SK-N-SH treated with all-trans-retinoic acid at 6 μM for 48 hours (cell line): ENCODE data around the gene CFAP251.

Source experiments
- ARNTL ChIP-seq: fragments of 450-650 bp; formaldehyde crosslinking; IDR thresholded peaks from 2 replicates; pipeline ENCODE4 v1.5.0; 2020; ENCODE audit warnings: low read depth, mild to moderate bottlenecking, moderate library complexity, borderline replicate concordance
- BACH2 ChIP-seq: fragments of 250-450 bp; sonication (Bioruptor Pico); IDR thresholded peaks from 2 replicates; pipeline ENCODE4 v1.9.0; 2021; ENCODE audit warnings: mild to moderate bottlenecking, borderline replicate concordance
- CSDC2 ChIP-seq: fragments of 250-450 bp; sonication (Bioruptor Pico); IDR thresholded peaks from 2 replicates; pipeline ENCODE4 v1.5.0; 2020; ENCODE audit warnings: mild to moderate bottlenecking, moderate library complexity
- ISL1 ChIP-seq: fragments of 250-450 bp; sonication (Bioruptor Pico); IDR thresholded peaks from 2 replicates; pipeline ENCODE4 v2.1.2; 2022; ENCODE audit warnings: mild to moderate bottlenecking, moderate library complexity
- OSR1 ChIP-seq: fragments of 250-450 bp; sonication (Bioruptor Pico); IDR thresholded peaks from 2 replicates; pipeline ENCODE4 v1.8.0; 2022; ENCODE audit warnings: moderate library complexity, mild to moderate bottlenecking, inconsistent platforms
- RARB ChIP-seq: fragments of 250-450 bp; sonication (Bioruptor Pico); IDR thresholded peaks from 2 replicates; pipeline ENCODE4 v1.8.0; 2021; ENCODE audit warnings: mild to moderate bottlenecking, moderate library complexity
- SNAI2 ChIP-seq: fragments of 250-450 bp; sonication (Bioruptor Pico); IDR thresholded peaks from 2 replicates; pipeline ENCODE4 v1.5.0; 2020; ENCODE audit warnings: mild to moderate bottlenecking, moderate library complexity
- TCF4 ChIP-seq: fragments of 250-450 bp; sonication (Bioruptor Pico); IDR thresholded peaks from 2 replicates; pipeline ENCODE4 v1.8.0; 2021; ENCODE audit warnings: mild to moderate bottlenecking, moderate library complexity, borderline replicate concordance
- ZFP3 ChIP-seq: fragments of 250-450 bp; sonication (Bioruptor Pico); IDR thresholded peaks from 2 replicates; pipeline ENCODE4 v1.5.0; 2020; ENCODE audit warnings: mild to moderate bottlenecking, moderate library complexity
- ZFP30 ChIP-seq: fragments of 450-650 bp; formaldehyde crosslinking; IDR thresholded peaks from 2 replicates; pipeline ENCODE4 v1.5.0; 2022; ENCODE audit warnings: mild to moderate bottlenecking, moderate library complexity
- ZNF70 ChIP-seq: fragments of 450-650 bp; formaldehyde crosslinking; IDR thresholded peaks from 2 replicates; pipeline ENCODE4 v1.5.0; 2020; ENCODE audit warnings: mild to moderate bottlenecking, moderate library complexity
- TF ChIP-seq, protein P1 (sequence below): fragments of 250-450 bp; sonication (Bioruptor Pico); IDR thresholded peaks from 2 replicates; pipeline ENCODE4 v1.5.1; 2020; ENCODE audit warnings: low read depth, mild to moderate bottlenecking, moderate library complexity
- TF ChIP-seq, protein P2 (sequence below): fragments of 250-450 bp; sonication (Bioruptor Pico); IDR thresholded peaks from 2 replicates; pipeline ENCODE4 v1.8.0; 2021; ENCODE audit warnings: low read depth, mild to moderate bottlenecking, moderate library complexity, borderline replicate concordance
- TF ChIP-seq, protein P3 (sequence below): fragments of 250-450 bp; sonication (Bioruptor Pico); IDR thresholded peaks from 2 replicates; pipeline ENCODE4 v1.8.0; 2020; ENCODE audit warnings: mild to moderate bottlenecking, moderate library complexity, borderline replicate concordance

DNA sequence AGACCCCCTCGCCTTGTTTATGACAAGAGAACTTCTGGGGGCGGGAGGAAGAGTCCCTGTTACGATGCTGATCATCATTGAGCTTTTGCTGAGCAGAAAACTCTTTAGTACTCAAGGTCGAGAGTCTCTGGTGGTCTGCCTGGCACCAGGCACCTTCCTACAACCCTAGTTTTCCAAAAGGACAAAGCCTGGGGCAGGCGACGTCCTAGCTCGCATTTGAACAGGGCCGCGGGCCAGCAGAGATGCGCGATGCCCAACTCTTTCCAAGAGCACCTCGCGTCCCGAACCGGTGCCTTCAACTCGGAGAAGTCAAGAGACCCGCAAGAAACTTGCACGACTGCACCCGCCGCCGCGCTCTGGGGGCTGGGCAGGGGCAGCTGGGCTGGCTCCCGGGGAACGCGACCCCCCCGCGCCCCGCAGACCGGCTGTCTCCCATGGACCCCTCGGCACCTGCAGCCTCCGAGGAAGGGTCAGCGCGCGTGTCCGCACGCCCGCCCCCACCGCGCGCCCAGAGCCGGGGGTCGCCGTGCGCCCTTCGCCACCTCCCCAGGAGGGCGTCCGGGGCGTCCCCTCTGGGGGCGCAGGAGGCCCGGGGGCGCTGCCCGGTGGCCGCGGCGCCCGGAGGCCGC lies 102.9 kb downstream of the CFAP251 start:
- TF ChIP-seq RARB (CRISPR knock-in tag) (no peak), ZFP30 (CRISPR knock-in tag) (no peak), ZNF70 (CRISPR knock-in tag) (no peak), ISL1 (CRISPR knock-in tag) (no peak), ARNTL (CRISPR knock-in tag) (no peak), CSDC2 (CRISPR knock-in tag) (no peak), TCF4 (CRISPR knock-in tag) (no peak), ZFP3 (CRISPR knock-in tag) (no peak), BACH2 (CRISPR knock-in tag) (no peak), SNAI2 (CRISPR knock-in tag) (no peak), OSR1 (CRISPR knock-in tag) (no peak)
- TF ChIP-seq, protein P1, sequence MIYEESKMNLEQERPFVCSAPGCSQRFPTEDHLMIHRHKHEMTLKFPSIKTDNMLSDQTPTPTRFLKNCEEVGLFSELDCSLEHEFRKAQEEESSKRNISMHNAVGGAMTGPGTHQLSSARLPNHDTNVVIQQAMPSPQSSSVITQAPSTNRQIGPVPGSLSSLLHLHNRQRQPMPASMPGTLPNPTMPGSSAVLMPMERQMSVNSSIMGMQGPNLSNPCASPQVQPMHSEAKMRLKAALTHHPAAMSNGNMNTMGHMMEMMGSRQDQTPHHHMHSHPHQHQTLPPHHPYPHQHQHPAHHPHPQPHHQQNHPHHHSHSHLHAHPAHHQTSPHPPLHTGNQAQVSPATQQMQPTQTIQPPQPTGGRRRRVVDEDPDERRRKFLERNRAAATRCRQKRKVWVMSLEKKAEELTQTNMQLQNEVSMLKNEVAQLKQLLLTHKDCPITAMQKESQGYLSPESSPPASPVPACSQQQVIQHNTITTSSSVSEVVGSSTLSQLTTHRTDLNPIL (CRISPR knock-in tag) = no peak
- TF ChIP-seq, protein P2, sequence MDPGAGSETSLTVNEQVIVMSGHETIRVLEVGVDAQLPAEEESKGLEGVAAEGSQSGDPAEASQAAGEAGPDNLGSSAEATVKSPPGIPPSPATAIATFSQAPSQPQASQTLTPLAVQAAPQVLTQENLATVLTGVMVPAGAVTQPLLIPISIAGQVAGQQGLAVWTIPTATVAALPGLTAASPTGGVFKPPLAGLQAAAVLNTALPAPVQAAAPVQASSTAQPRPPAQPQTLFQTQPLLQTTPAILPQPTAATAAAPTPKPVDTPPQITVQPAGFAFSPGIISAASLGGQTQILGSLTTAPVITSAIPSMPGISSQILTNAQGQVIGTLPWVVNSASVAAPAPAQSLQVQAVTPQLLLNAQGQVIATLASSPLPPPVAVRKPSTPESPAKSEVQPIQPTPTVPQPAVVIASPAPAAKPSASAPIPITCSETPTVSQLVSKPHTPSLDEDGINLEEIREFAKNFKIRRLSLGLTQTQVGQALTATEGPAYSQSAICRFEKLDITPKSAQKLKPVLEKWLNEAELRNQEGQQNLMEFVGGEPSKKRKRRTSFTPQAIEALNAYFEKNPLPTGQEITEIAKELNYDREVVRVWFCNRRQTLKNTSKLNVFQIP (CRISPR knock-in tag) = no peak
- TF ChIP-seq, protein P3, sequence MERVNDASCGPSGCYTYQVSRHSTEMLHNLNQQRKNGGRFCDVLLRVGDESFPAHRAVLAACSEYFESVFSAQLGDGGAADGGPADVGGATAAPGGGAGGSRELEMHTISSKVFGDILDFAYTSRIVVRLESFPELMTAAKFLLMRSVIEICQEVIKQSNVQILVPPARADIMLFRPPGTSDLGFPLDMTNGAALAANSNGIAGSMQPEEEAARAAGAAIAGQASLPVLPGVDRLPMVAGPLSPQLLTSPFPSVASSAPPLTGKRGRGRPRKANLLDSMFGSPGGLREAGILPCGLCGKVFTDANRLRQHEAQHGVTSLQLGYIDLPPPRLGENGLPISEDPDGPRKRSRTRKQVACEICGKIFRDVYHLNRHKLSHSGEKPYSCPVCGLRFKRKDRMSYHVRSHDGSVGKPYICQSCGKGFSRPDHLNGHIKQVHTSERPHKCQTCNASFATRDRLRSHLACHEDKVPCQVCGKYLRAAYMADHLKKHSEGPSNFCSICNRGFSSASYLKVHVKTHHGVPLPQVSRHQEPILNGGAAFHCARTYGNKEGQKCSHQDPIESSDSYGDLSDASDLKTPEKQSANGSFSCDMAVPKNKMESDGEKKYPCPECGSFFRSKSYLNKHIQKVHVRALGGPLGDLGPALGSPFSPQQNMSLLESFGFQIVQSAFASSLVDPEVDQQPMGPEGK (CRISPR knock-in tag) = no peak
